SK-N-SH (cell line): ENCODE measurements around the gene TAP1. TPM values are rescaled to one million over a fixed set of nuclear protein-coding genes. Genes with fewer than 3 reads are reported as not detected.

Source experiments
- CTCF ChIA-PET: fragments of 300-600, 350-600 bp; formaldehyde crosslinking; extraction: SDS; loops from one replicate; lab custom pipeline; 2021; lab: Yijun Ruan, JAX
- POLR2A ChIA-PET: fragments of 350-600 bp; sonication (Branson Sonifier 250); formaldehyde crosslinking; extraction: SDS; loops from one replicate; lab custom pipeline; 2020; ENCODE audit warnings: antibody characterized with exemption, inconsistent platforms; lab: Yijun Ruan, JAX
- DNase-seq: peaks from one replicate; pipeline ENCODE4 v3.0.0; 2012
- H2AFZ ChIP-seq: fragments of 200-600 bp; sonication (generic); 2 replicates; pipeline ENCODE4 v1.8.1; 2016; ENCODE audit warnings: antibody characterized with exemption, mild to moderate bottlenecking, low read depth
- H3F3A ChIP-seq: fragments of 200-600 bp; sonication (generic); replicated peaks from 2 replicates; pipeline ENCODE3; 2016; ENCODE audit warnings: antibody characterized with exemption, mild to moderate bottlenecking; ENCODE audit not compliant: insufficient read depth
- H3K27ac ChIP-seq, 2 experiments: fragments of 200-500 bp in 1 of 2; fragments of 200-600 bp in 1 of 2; sonication (Bioruptor generic) in 1 of 2; sonication (generic), shearing (Covaris generic) in 1 of 2; 2 replicates each; pipeline versions ENCODE4 v1.5.1 to v1.6.1; 2014 to 2016; ENCODE audit warnings: low read depth in 2 of 2, inconsistent platforms in 1 of 2, low read length in 1 of 2, mild to moderate bottlenecking in 1 of 2, mixed read lengths in 1 of 2
- H3K27me3 ChIP-seq: fragments of 200-600 bp; sonication (generic), shearing (Covaris generic); 2 replicates; pipeline ENCODE4 v1.6.1; 2016; ENCODE audit warnings: mixed run types; ENCODE audit not compliant: insufficient read depth
- H3K36me3 ChIP-seq, 2 experiments: fragments of 200-500 bp in 1 of 2; fragments of 200-600 bp in 1 of 2; sonication (Bioruptor generic) in 1 of 2; sonication (generic) in 1 of 2; replicated peaks in 1 of 2; 2 replicates each; pipeline versions ENCODE3 to v1.5.1; 2014 to 2016; ENCODE audit warnings: low read length in 1 of 2, mild to moderate bottlenecking in 1 of 2; ENCODE audit not compliant: insufficient read depth in 2 of 2, control insufficient read depth in 1 of 2
- H3K4me1 ChIP-seq, 2 experiments: fragments of 200-500 bp in 1 of 2; fragments of 200-600 bp in 1 of 2; sonication (Bioruptor generic) in 1 of 2; sonication (generic), shearing (Covaris generic) in 1 of 2; 2 replicates each; pipeline versions ENCODE4 v1.5.1 to v1.6.1; 2014 to 2016; ENCODE audit warnings: low read depth in 1 of 2, low read length in 1 of 2, mixed run types in 1 of 2; ENCODE audit not compliant: insufficient read depth in 2 of 2, control insufficient read depth in 1 of 2
- H3K4me2 ChIP-seq: fragments of 200-600 bp; sonication (generic), shearing (Covaris generic); 2 replicates; pipeline ENCODE4 v1.6.1; 2017; ENCODE audit warnings: mixed run types
- H3K4me3 ChIP-seq, 2 experiments: fragments of 200-500 bp in 1 of 2; fragments of 200-600 bp in 1 of 2; sonication (Bioruptor generic) in 1 of 2; sonication (generic), shearing (Covaris generic) in 1 of 2; 2 replicates each; pipeline versions ENCODE4 v1.5.1 to v1.8.1; 2014 to 2016; ENCODE audit warnings: low read depth in 2 of 2, inconsistent platforms in 1 of 2, low read length in 1 of 2, mild to moderate bottlenecking in 1 of 2, mixed read lengths in 1 of 2, moderate library complexity in 1 of 2
- H3K79me2 ChIP-seq: fragments of 200-600 bp; sonication (generic); 2 replicates; pipeline ENCODE4 v1.8.1; 2017; ENCODE audit warnings: mild to moderate bottlenecking; ENCODE audit not compliant: insufficient read depth
- H3K9ac ChIP-seq: fragments of 200-600 bp; sonication (generic); 2 replicates; pipeline ENCODE4 v1.6.1; 2017; ENCODE audit warnings: mixed run types
- H3K9me2 ChIP-seq: fragments of 200-600 bp; sonication (generic); 2 replicates; pipeline ENCODE4 v1.6.1; 2017; ENCODE audit warnings: mixed run types
- H3K9me3 ChIP-seq: fragments of 200-600 bp; sonication (generic); 2 replicates; pipeline ENCODE4 v1.6.1; 2017; ENCODE audit warnings: mixed run types, mild to moderate bottlenecking, moderate library complexity
- H4K20me1 ChIP-seq: fragments of 200-600 bp; sonication (generic); 2 replicates; pipeline ENCODE4 v1.6.1; 2017; ENCODE audit warnings: mild to moderate bottlenecking, mixed run types; ENCODE audit not compliant: insufficient read depth
- CTCF ChIP-seq: fragments of 200-600 bp; sonication (generic); IDR thresholded peaks from 2 replicates; pipeline ENCODE4 v1.6.1; 2017; ENCODE audit warnings: antibody characterized with exemption, mild to moderate bottlenecking, moderate library complexity
- EZH2phosphoT487 ChIP-seq: fragments of 200-600 bp; sonication (generic); IDR thresholded peaks from 2 replicates; pipeline ENCODE4 v1.6.1; 2017; ENCODE audit warnings: low read depth, mixed run types, mild to moderate bottlenecking, antibody characterized with exemption, moderate library complexity, borderline replicate concordance
- FOXJ3 ChIP-seq: sonication (generic); formaldehyde crosslinking; IDR thresholded peaks from 2 replicates; pipeline ENCODE4 v1.5.1; 2020; ENCODE audit warnings: mild to moderate bottlenecking, missing genetic modification reagents
- MXI1 ChIP-seq: IDR thresholded peaks from 2 replicates; pipeline ENCODE4 v1.6.1; 2012; ENCODE audit warnings: mild to moderate bottlenecking, low read depth, low read length, improper control_type of control experiment
- NFIC ChIP-seq: IDR thresholded peaks from 2 replicates; pipeline ENCODE4 v1.4.0; 2012; ENCODE audit warnings: borderline replicate concordance
- NRF1 ChIP-seq: IDR thresholded peaks from 2 replicates; pipeline ENCODE4 v1.6.1; 2012; ENCODE audit warnings: low read depth, mild to moderate bottlenecking, low read length
- RAD21 ChIP-seq: IDR thresholded peaks from 2 replicates; pipeline ENCODE4 v1.6.1; 2012; ENCODE audit warnings: mild to moderate bottlenecking, low read length
- RCOR1 ChIP-seq: fragments of 150-350 bp; IDR thresholded peaks from 2 replicates; pipeline ENCODE4 v1.6.1; 2017; ENCODE audit warnings: antibody characterized with exemption, low read length
- REST ChIP-seq: IDR thresholded peaks from 2 replicates; pipeline ENCODE4 v1.6.1; 2012; ENCODE audit warnings: mild to moderate bottlenecking, low read depth, low read length, moderate library complexity
- RFX5 ChIP-seq: IDR thresholded peaks from 2 replicates; pipeline ENCODE4 v1.6.1; 2012; ENCODE audit warnings: mild to moderate bottlenecking, improper control_type of control experiment, low read length
- SIN3A ChIP-seq: IDR thresholded peaks from 2 replicates; pipeline ENCODE4 v1.6.1; 2012; ENCODE audit warnings: low read depth, mild to moderate bottlenecking, low read length, moderate library complexity, borderline replicate concordance
- TCF12 ChIP-seq: IDR thresholded peaks from 2 replicates; pipeline ENCODE4 v1.4.0; 2012
- TEAD4 ChIP-seq: IDR thresholded peaks from 2 replicates; pipeline ENCODE4 v1.4.0; 2012; ENCODE audit warnings: mild to moderate bottlenecking, borderline replicate concordance; ENCODE audit not compliant: insufficient read depth
- ZBTB33 ChIP-seq: IDR thresholded peaks from 2 replicates; pipeline ENCODE4 v1.4.0; 2012; ENCODE audit warnings: low read depth, borderline replicate concordance
- WGBS: methylation state at CpG from one replicate; pipeline ENCODE4 v1.1.6; 2017; ENCODE audit warnings: low lambda C conversion rate; 5-methylcytosine and 5-hydroxymethylcytosine counted together
- polyA plus RNA-seq, 3 experiments: library from polyadenylated mRNA; depleted of rRNA; stranded (reverse); fragments of >200 nt; gene quantifications; 2 replicates each; pipeline ENCODE4 v1.2.3, GENCODE V29; 2012
- TF ChIP-seq, protein P1 (sequence below): fragments of 150-350 bp; IDR thresholded peaks from 2 replicates; pipeline ENCODE4 v1.6.1; 2017; ENCODE audit warnings: antibody characterized with exemption, low read length, low read depth, borderline replicate concordance
- TF ChIP-seq, protein P2 (sequence below): fragments of 150-350 bp; IDR thresholded peaks from 2 replicates; pipeline ENCODE4 v1.6.1; 2016; ENCODE audit warnings: mild to moderate bottlenecking, low read depth, low read length
- TF ChIP-seq, protein P3 (sequence below): IDR thresholded peaks from 2 replicates; pipeline ENCODE4 v1.4.0; 2012; ENCODE audit warnings: low read depth, borderline replicate concordance

The TAP1 gene
- polyA plus RNA-seq, 1 of the 3 experiments (the other 2 are of a cell fraction) = 31.1 TPM

- TF ChIP-seq RCOR1 = no peak
- no peak for TF ChIP-seq RFX5
- TF ChIP-seq TCF12 = no peak
- TF ChIP-seq TEAD4 = no peak
- no peak for TF ChIP-seq RAD21
Observed at GRCh38 chr6:32865724-32866443, 12.4 kb upstream of the TAP1 start (continued).

GRCh38 chr6:32862725-32863124 lies 9.2 kb upstream of the TAP1 start:
- Histone ChIP-seq H2AFZ (no peak overlapping the region), H3K27me3 (peaks cover 6% of the 10 kb centered on the region; the same call in 1 of the 2 replicates), H3F3A (peaks cover 4% of the 10 kb centered on the region), H4K20me1 (no peaks in the 10 kb centered on the region), H3K4me2 (no peak overlapping the region), H3K9ac (no peak overlapping the region), H3K79me2 (no peaks in the 10 kb centered on the region), H3K36me3 (peaks cover 0 to 3% of the 10 kb centered on the region in 2 experiments), H3K4me3 (no peak overlapping the region), H3K9me2 (no peaks in the 10 kb centered on the region), H3K4me1 (no peaks in the 10 kb centered on the region), H3K9me3 (no peaks in the 10 kb centered on the region), H3K27ac (no peak overlapping the region)
- ChIA-PET POLR2A (no interaction called here), CTCF (interaction anchor here (9.5 kb wide), 1 partner anchor 23 kb away, joined by 223 read pairs; the partner anchor contains the start of gene TAP2)
- DNase-seq = no peak
- 70% methylated on average over 3 of the region's 3 CpGs for WGBS
- TF ChIP-seq EZH2phosphoT487 (no peak), SIN3A (no peak), ZBTB33 (no peak), NFIC (no peak), REST (no peak), NRF1 (no peak), MXI1 (no peak), FOXJ3 (CRISPR knock-in tag) (no peak), TEAD4 (no peak), CTCF (no peak)
- TF ChIP-seq, protein P1, sequence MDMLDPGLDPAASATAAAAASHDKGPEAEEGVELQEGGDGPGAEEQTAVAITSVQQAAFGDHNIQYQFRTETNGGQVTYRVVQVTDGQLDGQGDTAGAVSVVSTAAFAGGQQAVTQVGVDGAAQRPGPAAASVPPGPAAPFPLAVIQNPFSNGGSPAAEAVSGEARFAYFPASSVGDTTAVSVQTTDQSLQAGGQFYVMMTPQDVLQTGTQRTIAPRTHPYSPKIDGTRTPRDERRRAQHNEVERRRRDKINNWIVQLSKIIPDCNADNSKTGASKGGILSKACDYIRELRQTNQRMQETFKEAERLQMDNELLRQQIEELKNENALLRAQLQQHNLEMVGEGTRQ = no peak
- TF ChIP-seq, protein P2, sequence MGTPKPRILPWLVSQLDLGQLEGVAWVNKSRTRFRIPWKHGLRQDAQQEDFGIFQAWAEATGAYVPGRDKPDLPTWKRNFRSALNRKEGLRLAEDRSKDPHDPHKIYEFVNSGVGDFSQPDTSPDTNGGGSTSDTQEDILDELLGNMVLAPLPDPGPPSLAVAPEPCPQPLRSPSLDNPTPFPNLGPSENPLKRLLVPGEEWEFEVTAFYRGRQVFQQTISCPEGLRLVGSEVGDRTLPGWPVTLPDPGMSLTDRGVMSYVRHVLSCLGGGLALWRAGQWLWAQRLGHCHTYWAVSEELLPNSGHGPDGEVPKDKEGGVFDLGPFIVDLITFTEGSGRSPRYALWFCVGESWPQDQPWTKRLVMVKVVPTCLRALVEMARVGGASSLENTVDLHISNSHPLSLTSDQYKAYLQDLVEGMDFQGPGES = no peak
- TF ChIP-seq, protein P3, sequence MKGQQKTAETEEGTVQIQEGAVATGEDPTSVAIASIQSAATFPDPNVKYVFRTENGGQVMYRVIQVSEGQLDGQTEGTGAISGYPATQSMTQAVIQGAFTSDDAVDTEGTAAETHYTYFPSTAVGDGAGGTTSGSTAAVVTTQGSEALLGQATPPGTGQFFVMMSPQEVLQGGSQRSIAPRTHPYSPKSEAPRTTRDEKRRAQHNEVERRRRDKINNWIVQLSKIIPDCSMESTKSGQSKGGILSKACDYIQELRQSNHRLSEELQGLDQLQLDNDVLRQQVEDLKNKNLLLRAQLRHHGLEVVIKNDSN = no peak
